ENCODE data around the gene PSTK.

- TF ChIP-seq C11orf30 (IDR thresholded peaks at IDR 0.05; ENCODE audit: low read depth) (no peak), RFX5 (IDR thresholded peaks at IDR 0.05; ENCODE audit: low read depth, low read length) (no peak), SP2 (IDR thresholded peaks at IDR 0.05; ENCODE audit: extremely low read depth, low read depth, low read length, poor library complexity, severe bottlenecking) (no peak), CBFB (CRISPR knock-in tag; IDR thresholded peaks at IDR 0.05) (no peak)
- TF ChIP-seq, protein P1, sequence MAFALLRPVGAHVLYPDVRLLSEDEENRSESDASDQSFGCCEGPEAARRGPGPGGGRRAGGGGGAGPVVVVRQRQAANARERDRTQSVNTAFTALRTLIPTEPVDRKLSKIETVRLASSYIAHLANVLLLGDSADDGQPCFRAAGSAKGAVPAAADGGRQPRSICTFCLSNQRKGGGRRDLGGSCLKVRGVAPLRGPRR (CRISPR knock-in tag; IDR thresholded peaks at IDR 0.05) = no peak
Observed at GRCh38 chr10:122981066-122981464, 864 bp downstream of the PSTK start.

Measured in K562 (cell line).